Measurements from ENCODE around the gene TBX1. TPM values are rescaled to one million over a fixed set of nuclear protein-coding genes. Genes with fewer than 3 reads are reported as not detected.

The TBX1 gene
- total RNA-seq, 2 experiments from 2014 or later = not detected

GRCh38 chr22:19733755-19734154 lies 26.8 kb upstream of the TBX1 start:
- Mint-ChIP-seq H3K9me3 (no peaks in the 10 kb centered on the region), H3K27me3 (peaks cover 1% of the 10 kb centered on the region), H3K27ac (no peak overlapping the region), H3K4me1 (ENCODE audit: low read depth) (peaks cover 2% of the 10 kb centered on the region), H3K4me3 (no peak overlapping the region), H3K36me3 (no peaks in the 10 kb centered on the region)
- POLR2A ChIA-PET = no interaction called here
- intact Hi-C loops (cut with micrococcal nuclease) = loop anchor here (5.0 kb wide), 2 partner anchors 34 to 159 kb away; no protein-coding TSS in a partner anchor
- CTCF ChIA-PET = interaction anchor here (1.3 to 5.6 kb wide), 2 partner anchors 178 to 214 kb away, joined by 3 to 159 read pairs; no protein-coding TSS in a partner anchor
- DNase-seq = no peak

- no peak for DNase-seq
- ChIA-PET POLR2A (no interaction called here), CTCF (no interaction called here)
- Mint-ChIP-seq H3K36me3 (no peaks in the 10 kb centered on the region), H3K27ac (no peak overlapping the region), H3K4me1 (ENCODE audit: low read depth) (peaks cover 2% of the 10 kb centered on the region), H3K9me3 (no peaks in the 10 kb centered on the region), H3K27me3 (peaks cover 1% of the 10 kb centered on the region), H3K4me3 (no peak overlapping the region)
- intact Hi-C loops (cut with micrococcal nuclease) = loop anchor here (5.0 kb wide), 2 partner anchors 33 to 158 kb away; no protein-coding TSS in a partner anchor
These were observed 26.4 kb upstream of the TBX1 start for GRCh38 chr22:19734163-19734562.

- intact Hi-C loops (cut with micrococcal nuclease) = loop anchor here (5.0 kb wide), 2 partner anchors 32 to 157 kb away; no protein-coding TSS in a partner anchor
- no peak overlapping the region for H3K4me3 Mint-ChIP-seq
- CTCF ChIA-PET = no interaction called here
- H3K9me3 Mint-ChIP-seq = no peaks in the 10 kb centered on the region
- no peak for DNase-seq
- H3K27me3 Mint-ChIP-seq = peaks cover 1% of the 10 kb centered on the region
- H3K36me3 Mint-ChIP-seq = no peaks in the 10 kb centered on the region
- H3K4me1 Mint-ChIP-seq (ENCODE audit: low read depth) = peaks cover 2% of the 10 kb centered on the region
- POLR2A ChIA-PET = no interaction called here
- H3K27ac Mint-ChIP-seq = no peak overlapping the region
These were observed 25.7 kb upstream of the TBX1 start for GRCh38 chr22:19734837-19735382.

GRCh38 chr22:19735665-19736510 lies 24.7 kb upstream of the TBX1 start:
- Mint-ChIP-seq H3K27ac (no peak overlapping the region), H3K36me3 (no peaks in the 10 kb centered on the region), H3K4me3 (no peak overlapping the region), H3K9me3 (no peaks in the 10 kb centered on the region), H3K27me3 (no peaks in the 10 kb centered on the region), H3K4me1 (ENCODE audit: low read depth) (no peaks in the 10 kb centered on the region)
- DNase-seq = no peak
- intact Hi-C loops (cut with micrococcal nuclease) = no loop called here
- CTCF ChIA-PET = interaction anchor here (0.6 kb wide), 1 partner anchor 170 kb away, joined by 3 read pairs; no protein-coding TSS in a partner anchor
- POLR2A ChIA-PET = no interaction called here

GRCh38 chr22:19737846-19738663 lies 22.5 kb upstream of the TBX1 start:
- H3K4me3 Mint-ChIP-seq = no peak overlapping the region
- POLR2A ChIA-PET = no interaction called here
- no peaks in the 10 kb centered on the region for H3K27me3 Mint-ChIP-seq
- CTCF ChIA-PET = no interaction called here
- no peaks in the 10 kb centered on the region for H3K9me3 Mint-ChIP-seq
- H3K36me3 Mint-ChIP-seq = no peaks in the 10 kb centered on the region
- no peak for DNase-seq
- no peak overlapping the region for H3K27ac Mint-ChIP-seq
- intact Hi-C loops (cut with micrococcal nuclease) = no loop called here
- no peaks in the 10 kb centered on the region for H3K4me1 Mint-ChIP-seq (ENCODE audit: low read depth)

GRCh38 chr22:19738664-19739447 lies 21.7 kb upstream of the TBX1 start:
- Mint-ChIP-seq H3K9me3 (no peaks in the 10 kb centered on the region), H3K27me3 (no peaks in the 10 kb centered on the region), H3K4me3 (no peak overlapping the region), H3K4me1 (ENCODE audit: low read depth) (no peaks in the 10 kb centered on the region), H3K36me3 (no peaks in the 10 kb centered on the region), H3K27ac (no peak overlapping the region)
- POLR2A ChIA-PET = no interaction called here
- CTCF ChIA-PET = no interaction called here
- intact Hi-C loops (cut with micrococcal nuclease) = no loop called here
- no peak for DNase-seq

GRCh38 chr22:19739448-19739895 lies 21.1 kb upstream of the TBX1 start:
- Mint-ChIP-seq H3K4me3 (no peak overlapping the region), H3K36me3 (no peaks in the 10 kb centered on the region), H3K27me3 (no peaks in the 10 kb centered on the region), H3K4me1 (ENCODE audit: low read depth) (no peaks in the 10 kb centered on the region), H3K9me3 (no peaks in the 10 kb centered on the region), H3K27ac (no peak overlapping the region)
- ChIA-PET POLR2A (no interaction called here), CTCF (no interaction called here)
- intact Hi-C loops (cut with micrococcal nuclease) = no loop called here
- no peak for DNase-seq

- intact Hi-C loops (cut with micrococcal nuclease) = no loop called here
- Mint-ChIP-seq H3K27ac (no peak overlapping the region), H3K27me3 (no peaks in the 10 kb centered on the region), H3K9me3 (no peaks in the 10 kb centered on the region), H3K4me1 (ENCODE audit: low read depth) (no peaks in the 10 kb centered on the region), H3K4me3 (no peak overlapping the region), H3K36me3 (no peaks in the 10 kb centered on the region)
- no peak for DNase-seq
- ChIA-PET POLR2A (no interaction called here), CTCF (no interaction called here)
These were observed 20.6 kb upstream of the TBX1 start for GRCh38 chr22:19739911-19740449.

GRCh38 chr22:19740586-19740985 lies 20.0 kb upstream of the TBX1 start:
- no peak overlapping the region for H3K27ac Mint-ChIP-seq
- CTCF ChIA-PET = no interaction called here
- intact Hi-C loops (cut with micrococcal nuclease) = no loop called here
- POLR2A ChIA-PET = no interaction called here
- no peaks in the 10 kb centered on the region for H3K36me3 Mint-ChIP-seq
- no peaks in the 10 kb centered on the region for H3K9me3 Mint-ChIP-seq
- no peaks in the 10 kb centered on the region for H3K4me1 Mint-ChIP-seq (ENCODE audit: low read depth)
- no peak overlapping the region for H3K4me3 Mint-ChIP-seq
- no peaks in the 10 kb centered on the region for H3K27me3 Mint-ChIP-seq
- no peak for DNase-seq

- no peaks in the 10 kb centered on the region for H3K27me3 Mint-ChIP-seq
- CTCF ChIA-PET = interaction anchor here (2.1 kb wide), 1 partner anchor 169 kb away, joined by 7 read pairs; no protein-coding TSS in a partner anchor
- no peak overlapping the region for H3K4me3 Mint-ChIP-seq
- no peaks in the 10 kb centered on the region for H3K9me3 Mint-ChIP-seq
- H3K4me1 Mint-ChIP-seq (ENCODE audit: low read depth) = no peaks in the 10 kb centered on the region
- H3K36me3 Mint-ChIP-seq = no peaks in the 10 kb centered on the region
- intact Hi-C loops (cut with micrococcal nuclease) = no loop called here
- no peak overlapping the region for H3K27ac Mint-ChIP-seq
- no peak for DNase-seq
- POLR2A ChIA-PET = no interaction called here
These were observed 19.5 kb upstream of the TBX1 start for GRCh38 chr22:19741053-19741452.

- Mint-ChIP-seq H3K4me1 (ENCODE audit: low read depth) (no peaks in the 10 kb centered on the region), H3K36me3 (no peaks in the 10 kb centered on the region), H3K9me3 (no peaks in the 10 kb centered on the region), H3K27ac (no peak overlapping the region), H3K27me3 (no peaks in the 10 kb centered on the region), H3K4me3 (no peak overlapping the region)
- ChIA-PET CTCF (interaction anchor here (2.1 to 2.5 kb wide), 2 partner anchors 12 to 168 kb away, joined by 7 to 15 read pairs; no protein-coding TSS in a partner anchor), POLR2A (no interaction called here)
- no peak for DNase-seq
- intact Hi-C loops (cut with micrococcal nuclease) = no loop called here
These were observed 18.2 kb upstream of the TBX1 start for GRCh38 chr22:19742160-19743066.
